Naive thymus-derived CD4-positive, alpha-beta T cell (primary cell): ENCODE measurements around the gene CCDC127. TPM values are rescaled to one million over a fixed set of nuclear protein-coding genes. Genes with fewer than 3 reads are reported as not detected.

Source experiments
- ATAC-seq: fragments of 150-1000 bp; cut with Tn5 transposase; 2 replicates; pipeline ENCODE4 v1.10.0; 2021; ENCODE audit warnings: mild to moderate bottlenecking, moderate library complexity
- CTCF ChIA-PET: fragments of 350-600 bp; sonication (Branson Sonifier 250); formaldehyde crosslinking; loops from one replicate; lab custom pipeline; 2021; ENCODE audit warnings: antibody characterized with exemption; lab: Charles Lee
- POLR2A ChIA-PET: fragments of 350-600 bp; sonication (Branson Sonifier 250); formaldehyde crosslinking; loops from one replicate; lab custom pipeline; 2021; ENCODE audit warnings: antibody characterized with exemption, inconsistent platforms; lab: Charles Lee
- DNase-seq, 9 donors: peaks; one replicate each; pipeline versions ENCODE4 v3.0.0 to v3.0.0-alpha.2; 2020 to 2022; ENCODE audit warnings: mixed read lengths in 1 of 9
- H3K27ac ChIP-seq: one replicate; pipeline ENCODE4 v1.7.0; 2013; ENCODE audit warnings: mild to moderate bottlenecking, low read depth, low read length, moderate library complexity
- H3K27me3 ChIP-seq, 2 donors: one replicate each; pipeline ENCODE4 v1.7.0; 2013; ENCODE audit warnings: low read length in 2 of 2, mild to moderate bottlenecking in 2 of 2, moderate library complexity in 2 of 2; ENCODE audit not compliant: control insufficient read depth in 2 of 2, insufficient read depth in 2 of 2
- H3K36me3 ChIP-seq, 3 experiments: 1 replicate in 2 of 3; 2 replicates in 1 of 3; pipeline ENCODE4 v1.7.0; 2013; ENCODE audit warnings: low read length in 3 of 3, mild to moderate bottlenecking in 3 of 3, moderate library complexity in 1 of 3; ENCODE audit not compliant: insufficient read depth in 3 of 3, control insufficient read depth in 2 of 3
- H3K4me1 ChIP-seq, 2 donors: one replicate each; pipeline ENCODE4 v1.7.0; 2013; ENCODE audit warnings: low read length in 2 of 2, mild to moderate bottlenecking in 2 of 2, moderate library complexity in 1 of 2; ENCODE audit not compliant: control insufficient read depth in 2 of 2, insufficient read depth in 2 of 2
- H3K4me3 ChIP-seq: 2 replicates; pipeline ENCODE4 v1.7.0; 2013; ENCODE audit warnings: mild to moderate bottlenecking, low read length
- H3K9me3 ChIP-seq, 3 experiments: 1 replicate in 2 of 3; 2 replicates in 1 of 3; pipeline ENCODE4 v1.7.0; 2013; ENCODE audit warnings: low read length in 3 of 3; ENCODE audit not compliant: control insufficient read depth in 2 of 3
- H3K27ac Mint-ChIP-seq, 9 donors: one replicate each; pipeline ENCODE4 v1.8.0; 2020 to 2022; ENCODE audit warnings: mixed read lengths in 9 of 9, mild to moderate bottlenecking in 8 of 9, moderate library complexity in 5 of 9, inconsistent platforms in 2 of 9
- H3K27me3 Mint-ChIP-seq, 5 donors: one replicate each; pipeline ENCODE4 v1.8.0; 2021 to 2022; ENCODE audit warnings: mixed read lengths in 5 of 5, mild to moderate bottlenecking in 1 of 5
- H3K36me3 Mint-ChIP-seq, 5 donors: one replicate each; pipeline ENCODE4 v1.8.0; 2020 to 2022; ENCODE audit warnings: mixed read lengths in 5 of 5, mild to moderate bottlenecking in 3 of 5, inconsistent platforms in 1 of 5
- H3K4me1 Mint-ChIP-seq, 7 donors: one replicate each; pipeline ENCODE4 v1.8.0; 2020 to 2022; ENCODE audit warnings: mixed read lengths in 7 of 7, mild to moderate bottlenecking in 3 of 7, inconsistent platforms in 1 of 7
- H3K4me3 Mint-ChIP-seq, 10 donors: one replicate each; pipeline ENCODE4 v1.8.0; 2020 to 2022; ENCODE audit warnings: mild to moderate bottlenecking in 10 of 10, mixed read lengths in 10 of 10, moderate library complexity in 6 of 10, inconsistent platforms in 2 of 10
- H3K9me3 Mint-ChIP-seq, 11 donors: one replicate each; pipeline ENCODE4 v1.8.0; 2020 to 2022; ENCODE audit warnings: mixed read lengths in 11 of 11, mild to moderate bottlenecking in 4 of 11, inconsistent platforms in 1 of 11, moderate library complexity in 1 of 11
- intact Hi-C, 2 donors: fragments of 100-400 bp; cut with micrococcal nuclease; formaldehyde crosslinking; loops; one replicate each; pipeline ENCODE4 v1.15.1; 2023
- polyA plus RNA-seq, 2 donors: library from polyadenylated mRNA; unstranded; fragments of 300-500 nt; fragmentation: Illumina TruSeq; gene quantifications; one replicate each; pipeline ENCODE4 v1.2.3, GENCODE V29; 2021
- total RNA-seq, 6 experiments: library from RNA in 5 of 6; stranded (reverse) in 5 of 6; gene quantifications; 1 replicate in 5 of 6; 2 replicates in 1 of 6; pipeline ENCODE4 v1.2.3 and lab custom pipeline; 2021 to 2026

The CCDC127 gene
- total and polyA plus RNA-seq, 7 experiments from 2014 or later: 2.9 to 9.7 (median 5.6) TPM

DNA sequence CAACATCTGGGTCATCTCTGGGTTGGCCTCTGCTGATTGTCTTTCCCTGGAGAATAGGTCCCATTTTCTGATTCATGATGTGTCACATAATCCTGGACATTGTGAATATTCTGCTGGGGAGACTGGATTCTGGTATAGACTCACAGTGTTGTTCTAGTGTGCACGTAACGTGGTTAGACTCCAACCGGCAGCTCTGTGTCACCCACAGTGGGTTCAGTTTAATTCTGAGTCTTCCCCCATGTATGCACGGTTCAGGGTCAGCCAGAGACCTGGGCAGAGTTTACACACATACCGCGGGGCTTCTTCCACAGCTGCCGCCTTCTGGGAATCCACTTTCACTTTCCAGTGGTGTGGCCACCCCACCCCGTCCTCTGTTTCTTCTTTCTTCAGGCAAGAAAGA, 64.7 kb downstream of the CCDC127 start:
- Histone ChIP-seq H3K27me3 (no peaks in the 10 kb centered on the region), H3K4me3 (no peak overlapping the region), H3K36me3 (no peaks in the 10 kb centered on the region), H3K27ac (no peak overlapping the region), H3K9me3 (peaks cover 0 to 4% (median 0%) of the 10 kb centered on the region in 3 experiments), H3K4me1 (no peaks in the 10 kb centered on the region)
- intact Hi-C loops: no loop called here
- CTCF ChIA-PET: no interaction called here
- Mint-ChIP-seq H3K4me3 (no peak overlapping the region), H3K9me3 (peaks cover 0 to 12% (median 5%) of the 10 kb centered on the region in 11 donors), H3K27me3 (peaks cover 0 to 8% (median 6%) of the 10 kb centered on the region in 5 donors), H3K36me3 (no peaks in the 10 kb centered on the region), H3K4me1 (no peaks in the 10 kb centered on the region), H3K27ac (no peak overlapping the region)
- POLR2A ChIA-PET: no interaction called here
- ATAC-seq: no peak
- DNase-seq: no peak

DNA sequence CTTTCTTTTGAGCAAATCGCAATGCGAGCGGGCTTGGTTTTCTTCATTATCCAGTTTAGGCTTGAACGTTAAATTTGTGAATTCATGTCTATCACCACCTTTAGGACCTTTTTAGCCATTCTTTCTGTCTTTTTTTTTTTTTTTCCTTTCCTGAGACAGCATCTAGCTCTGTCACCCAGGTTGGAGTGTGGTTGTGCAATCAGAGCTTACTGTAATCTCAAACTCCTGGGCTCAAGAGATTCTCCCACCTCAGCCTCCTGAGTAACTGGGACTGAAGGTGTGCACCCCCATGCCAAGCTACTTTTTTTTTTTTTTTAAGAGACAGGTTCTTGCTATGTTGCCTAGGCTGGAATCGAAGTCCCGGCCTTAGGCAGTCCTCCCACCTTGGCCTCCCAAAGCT, 65.9 kb downstream of the CCDC127 start:
- Histone ChIP-seq H3K9me3 (peaks cover 0 to 14% (median 4%) of the 10 kb centered on the region in 3 experiments), H3K27me3 (no peaks in the 10 kb centered on the region), H3K27ac (no peak overlapping the region), H3K36me3 (no peaks in the 10 kb centered on the region), H3K4me1 (no peaks in the 10 kb centered on the region), H3K4me3 (no peak overlapping the region)
- Mint-ChIP-seq H3K27ac (no peak overlapping the region), H3K4me3 (no peak overlapping the region), H3K9me3 (peaks cover 8 to 24% (median 14%) of the 10 kb centered on the region in 11 donors), H3K36me3 (peaks cover 0 to 9% (median 0%) of the 10 kb centered on the region in 5 donors), H3K4me1 (no peaks in the 10 kb centered on the region), H3K27me3 (peaks cover 6 to 18% (median 10%) of the 10 kb centered on the region in 5 donors)
- CTCF ChIA-PET: no interaction called here
- intact Hi-C loops: no loop called here
- ATAC-seq (no peak), DNase-seq (no peak)
- POLR2A ChIA-PET: no interaction called here

DNA sequence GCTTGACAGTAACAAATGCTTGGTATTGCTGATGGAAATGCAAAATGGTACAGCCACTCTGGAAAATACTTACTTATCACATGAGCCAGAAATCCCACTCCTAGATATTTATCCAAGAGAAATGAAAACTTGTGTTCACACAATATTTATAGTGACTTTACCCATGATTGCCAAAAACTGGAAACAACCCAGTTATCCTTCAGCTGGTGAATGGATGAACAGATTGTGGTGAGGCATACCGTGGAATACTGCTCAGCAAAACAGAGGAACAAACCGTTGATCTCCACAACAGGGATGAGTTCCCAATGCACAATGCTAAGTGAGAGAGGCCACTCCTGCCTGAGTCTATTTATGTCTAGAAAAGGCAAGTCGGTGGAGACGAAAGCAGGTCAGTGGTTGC, 67.2 kb downstream of the CCDC127 start:
- DNase-seq (no peak), ATAC-seq (no peak)
- no peak overlapping the region for H3K27ac Mint-ChIP-seq
- Histone ChIP-seq H3K27me3 (no peaks in the 10 kb centered on the region), H3K4me1 (no peaks in the 10 kb centered on the region), H3K27ac (no peak overlapping the region), H3K4me3 (no peak overlapping the region), H3K36me3 (no peaks in the 10 kb centered on the region), H3K9me3 (peaks cover 0 to 24% (median 6%) of the 10 kb centered on the region in 3 experiments)
- H3K27me3 Mint-ChIP-seq: peaks cover 8 to 22% (median 11%) of the 10 kb centered on the region in 5 donors
- CTCF ChIA-PET: no interaction called here
- no peaks in the 10 kb centered on the region for H3K4me1 Mint-ChIP-seq
- peaks cover 0 to 13% (median 0%) of the 10 kb centered on the region in 5 donors for H3K36me3 Mint-ChIP-seq
- peaks cover 9 to 33% (median 18%) of the 10 kb centered on the region in 11 donors for H3K9me3 Mint-ChIP-seq
- intact Hi-C loops: no loop called here
- H3K4me3 Mint-ChIP-seq: no peak overlapping the region
- POLR2A ChIA-PET: no interaction called here

DNA sequence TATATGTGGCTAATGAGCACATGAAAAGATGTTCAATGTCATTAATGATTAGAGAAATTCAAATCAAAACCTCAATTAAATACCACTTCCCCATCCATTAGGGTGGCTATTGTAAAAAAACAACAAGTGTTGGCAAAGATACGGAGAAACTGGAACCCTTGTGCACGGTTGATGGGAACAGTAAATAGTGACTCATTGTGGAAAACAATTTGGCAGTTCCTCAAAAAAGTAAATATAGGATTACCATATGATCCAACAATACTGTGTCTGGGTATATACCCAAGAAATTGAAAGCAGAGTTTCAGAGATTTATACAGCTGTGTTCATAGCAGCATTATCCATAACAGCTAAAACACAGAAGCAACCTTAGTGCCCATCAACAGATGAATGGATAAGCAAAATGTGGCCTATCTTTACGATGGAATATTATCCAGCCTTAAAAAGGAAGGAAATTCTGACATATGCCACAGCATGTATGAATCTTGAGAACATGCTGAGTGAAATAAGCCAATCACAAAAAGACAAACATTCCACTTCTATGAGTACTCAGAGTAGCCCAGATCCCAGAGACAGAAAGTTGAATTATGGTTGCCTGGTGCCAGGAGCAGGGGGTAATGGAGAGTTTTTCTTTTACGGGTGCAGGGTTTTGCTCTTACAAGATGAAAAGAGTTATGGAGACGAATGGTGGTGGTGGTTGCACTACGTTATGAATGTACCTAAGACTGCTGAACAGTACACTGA, 68.0 kb downstream of the CCDC127 start:
- H3K36me3 ChIP-seq: no peaks in the 10 kb centered on the region
- Mint-ChIP-seq H3K9me3 (peaks cover 9 to 33% (median 18%) of the 10 kb centered on the region in 11 donors), H3K4me1 (no peaks in the 10 kb centered on the region), H3K27me3 (peaks cover 8 to 22% (median 11%) of the 10 kb centered on the region in 5 donors), H3K36me3 (peaks cover 0 to 13% (median 0%) of the 10 kb centered on the region in 5 donors), H3K27ac (no peak overlapping the region), H3K4me3 (no peak overlapping the region)
- H3K4me1 ChIP-seq: no peaks in the 10 kb centered on the region
- no peak overlapping the region for H3K27ac ChIP-seq
- H3K4me3 ChIP-seq: no peak overlapping the region
- DNase-seq (no peak), ATAC-seq (no peak)
- intact Hi-C loops: no loop called here
- no peaks in the 10 kb centered on the region for H3K27me3 ChIP-seq
- H3K9me3 ChIP-seq: peaks cover 0 to 24% (median 6%) of the 10 kb centered on the region in 3 experiments
- CTCF ChIA-PET: no interaction called here
- POLR2A ChIA-PET: no interaction called here

DNA sequence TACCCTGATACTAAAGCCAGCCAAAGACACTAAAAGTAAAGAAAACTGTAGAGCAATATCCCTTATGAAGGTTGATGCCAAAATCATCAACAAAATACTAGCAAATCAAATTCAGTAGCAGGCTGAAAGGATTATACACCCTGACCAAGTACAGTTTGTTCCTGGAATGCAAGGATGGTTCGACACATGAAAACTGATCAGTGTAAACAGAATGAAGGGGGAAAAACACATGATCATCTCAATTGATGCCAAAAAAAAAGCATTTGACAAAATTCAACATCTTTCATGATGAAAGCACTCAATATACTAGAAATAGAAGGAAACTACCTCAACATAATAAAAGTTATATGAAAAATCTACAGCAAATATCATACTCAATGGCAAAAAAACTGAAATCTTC, 70.2 kb downstream of the CCDC127 start:
- Mint-ChIP-seq H3K4me1 (no peaks in the 10 kb centered on the region), H3K27ac (no peak overlapping the region), H3K9me3 (peaks cover 9 to 33% (median 18%) of the 10 kb centered on the region in 11 donors), H3K4me3 (no peak overlapping the region), H3K27me3 (peaks cover 8 to 26% (median 16%) of the 10 kb centered on the region in 5 donors), H3K36me3 (peaks cover 0 to 13% (median 3%) of the 10 kb centered on the region in 5 donors)
- intact Hi-C loops: no loop called here
- Histone ChIP-seq H3K36me3 (no peaks in the 10 kb centered on the region), H3K27me3 (no peaks in the 10 kb centered on the region), H3K4me3 (no peak overlapping the region), H3K4me1 (no peaks in the 10 kb centered on the region), H3K9me3 (peaks cover 0 to 24% (median 6%) of the 10 kb centered on the region in 3 experiments), H3K27ac (no peak overlapping the region)
- ATAC-seq: no peak
- ChIA-PET CTCF (no interaction called here), POLR2A (no interaction called here)
- DNase-seq: no peak

Other genes starting within 250 kb of the CCDC127 start
- 1 to 10 TPM in 1 of 5 experiments, under 1 TPM in 1, not detected in 3; 0.39 to 2.0 TPM for gene PLEKHG4B, start 126.0 kb downstream of the CCDC127 start, total RNA-seq
- not detected for gene PLEKHG4B, start 126.0 kb downstream of the CCDC127 start, polyA plus RNA-seq
- gene LRRC14B, start 26.7 kb downstream of the CCDC127 start, total RNA-seq: not detected
- under 1 TPM in 1 of 2 donors, not detected in 1; 0.51 TPM for gene LRRC14B, start 26.7 kb downstream of the CCDC127 start, polyA plus RNA-seq
- gene SDHA, start 167 bp upstream of the CCDC127 start, total RNA-seq: 100 to 1,000 TPM; 120 to 180 (median 148) TPM
- 100 to 1,000 TPM; 185 to 205 TPM for gene SDHA, start 167 bp upstream of the CCDC127 start, polyA plus RNA-seq
- 10 to 100 TPM; 53.1 to 95.3 (median 83.7) TPM for gene PDCD6, start 53.5 kb upstream of the CCDC127 start, total RNA-seq
- gene PDCD6, start 53.5 kb upstream of the CCDC127 start, polyA plus RNA-seq: 100 to 1,000 TPM; 198 to 224 TPM
- 10 to 100 TPM in 1 of 5 experiments, 1 to 10 TPM in 2, under 1 TPM in 2; 0.56 to 23.5 (median 1.4) TPM for gene AHRR, start 103.6 kb upstream of the CCDC127 start, total RNA-seq
- gene AHRR, start 103.6 kb upstream of the CCDC127 start, polyA plus RNA-seq: 1 to 10 TPM in 1 of 2 donors, not detected in 1; 1.0 TPM
- 100 to 1,000 TPM in 1 of 5 experiments, 10 to 100 TPM in 4; 79.1 to 105 (median 89.8) TPM for gene EXOC3, start 225.0 kb upstream of the CCDC127 start, total RNA-seq
- 10 to 100 TPM; 44.3 to 47.5 TPM for gene EXOC3, start 225.0 kb upstream of the CCDC127 start, polyA plus RNA-seq